Stimulated activated CD4-positive, alpha-beta T cell treated with anti-CD3 and anti-CD28 coated beads, Interleukin-4, amount 100 ng/mL, for 1 hour (primary cell): ENCODE results near the gene DCTN5.

Experiments
- DNase-seq: peaks from one replicate; pipeline ENCODE4 v3.0.0-alpha.2; 2020

The DCTN5 gene

DNA sequence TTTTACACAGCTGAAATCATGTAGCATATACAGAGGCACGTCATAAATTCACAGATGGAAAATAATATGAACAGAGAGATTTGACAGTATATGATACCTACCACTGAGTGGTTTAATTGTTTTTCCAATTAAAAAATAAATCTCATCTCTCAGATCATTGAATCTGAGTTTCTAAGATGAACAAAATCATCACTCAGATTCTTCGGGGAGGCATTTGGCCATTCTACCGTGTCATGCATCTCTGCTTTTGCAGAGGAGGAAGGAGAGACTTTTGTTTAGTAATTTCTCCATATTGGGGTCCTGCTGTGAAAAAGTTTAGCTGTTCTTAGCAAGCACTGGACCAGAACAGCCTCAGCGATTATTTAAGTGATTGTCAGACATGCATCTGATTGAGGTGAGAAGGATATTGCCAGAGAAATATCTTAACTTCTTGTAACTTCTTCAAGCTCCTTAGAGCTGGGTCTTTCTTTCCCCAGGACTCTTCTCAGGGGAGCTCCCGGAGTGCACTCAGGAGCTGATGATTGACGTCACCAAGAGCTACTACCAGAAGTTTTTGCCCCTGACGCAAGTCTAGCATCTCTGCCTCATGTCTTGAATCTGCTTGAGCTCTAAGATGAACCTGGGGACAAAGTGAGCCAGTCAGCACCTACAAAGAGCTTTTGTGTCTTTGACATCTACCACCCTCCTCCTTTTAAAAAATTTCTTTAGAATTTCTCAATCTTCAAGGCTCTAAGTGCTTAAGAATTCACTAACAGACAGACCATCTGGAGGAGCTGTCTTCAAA lies 25.5 kb downstream of the DCTN5 start:
- DNase-seq, result no peak

DNA sequence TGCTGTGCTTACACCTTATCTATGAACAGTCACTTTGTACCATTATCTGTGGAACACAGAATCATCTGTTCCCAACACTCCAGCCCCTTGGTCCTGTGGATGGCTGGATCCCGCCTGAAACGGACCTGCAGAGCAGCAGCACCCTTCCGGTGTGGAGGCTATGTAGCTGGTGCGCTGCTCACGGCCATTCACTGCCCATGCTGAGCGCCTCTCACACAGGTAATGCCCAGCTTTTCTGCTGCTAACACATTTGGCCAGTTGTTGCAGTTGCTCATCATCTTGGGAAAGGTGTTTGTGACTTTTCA lies 26.0 kb downstream of the DCTN5 start:
- no peak for DNase-seq

DNA sequence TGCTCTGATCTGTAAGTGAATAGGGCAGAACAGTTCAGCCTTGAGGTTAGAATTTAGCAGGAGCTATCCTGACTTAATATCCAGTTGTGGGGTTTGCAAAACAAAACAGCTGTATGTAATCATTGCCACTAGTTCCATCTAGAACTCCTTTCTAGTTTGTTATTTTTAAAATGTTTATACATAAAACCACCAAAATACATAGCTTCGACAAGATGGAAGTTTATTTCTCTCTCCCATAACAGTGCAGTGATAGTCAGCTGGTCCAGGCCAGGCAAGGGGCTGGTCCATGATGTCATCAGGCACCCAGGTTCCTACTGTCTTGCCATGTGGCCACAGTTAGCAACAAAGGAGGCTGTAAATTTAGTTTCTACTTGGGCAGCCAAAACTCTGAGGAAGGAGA lies 27.0 kb downstream of the DCTN5 start:
- no peak for DNase-seq

DNA sequence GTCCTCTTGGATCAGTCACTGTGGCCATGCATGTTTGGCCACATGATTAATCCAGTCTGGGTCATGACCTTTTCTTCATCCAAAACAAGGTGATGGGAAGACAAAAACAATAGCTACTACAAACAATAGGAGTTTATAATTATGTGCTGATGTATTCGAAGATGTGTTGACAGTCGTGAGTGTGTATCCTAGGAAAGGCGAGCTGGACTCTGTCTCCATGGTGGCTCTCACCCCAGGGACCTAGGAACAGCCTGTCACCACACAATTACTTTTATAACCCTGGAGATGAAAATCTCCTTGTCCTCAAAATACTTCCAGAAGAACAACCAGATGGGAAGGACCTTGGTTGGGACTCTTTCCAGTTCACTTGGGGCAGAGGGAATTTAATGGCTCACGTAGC lies 27.6 kb downstream of the DCTN5 start:
- DNase-seq, result no peak

DNA sequence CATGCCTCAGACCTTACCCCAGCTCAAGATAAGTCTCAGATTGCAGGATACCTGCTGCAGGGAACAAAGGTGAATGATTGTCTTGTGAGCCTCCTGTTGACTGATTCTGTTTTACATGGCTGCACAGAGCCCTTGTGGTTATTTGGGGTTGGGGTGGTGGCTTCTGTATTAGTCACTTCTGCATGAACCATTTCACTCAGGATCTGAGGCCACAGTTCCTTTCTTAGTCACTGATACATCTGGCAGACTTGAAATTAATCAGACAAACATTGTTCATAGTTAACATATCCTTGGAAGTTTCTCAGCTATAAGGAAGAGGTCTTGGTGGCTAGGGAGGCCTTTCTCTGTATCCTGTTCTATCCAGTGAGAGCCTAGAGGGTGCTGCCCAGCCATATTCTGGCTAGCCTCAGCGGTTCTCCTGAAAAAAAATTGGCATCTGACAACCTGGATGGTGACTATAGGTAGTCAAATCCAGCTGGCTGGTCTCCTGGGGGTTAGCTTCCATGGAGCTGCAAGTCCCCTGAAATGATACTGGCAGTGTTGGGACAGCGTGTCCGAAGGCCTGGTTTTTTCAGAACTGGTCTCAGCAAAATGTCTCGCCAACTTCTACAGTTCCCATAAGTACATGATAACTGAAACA lies 29.0 kb downstream of the DCTN5 start:
- DNase-seq, result peak; percentile 7

DNA sequence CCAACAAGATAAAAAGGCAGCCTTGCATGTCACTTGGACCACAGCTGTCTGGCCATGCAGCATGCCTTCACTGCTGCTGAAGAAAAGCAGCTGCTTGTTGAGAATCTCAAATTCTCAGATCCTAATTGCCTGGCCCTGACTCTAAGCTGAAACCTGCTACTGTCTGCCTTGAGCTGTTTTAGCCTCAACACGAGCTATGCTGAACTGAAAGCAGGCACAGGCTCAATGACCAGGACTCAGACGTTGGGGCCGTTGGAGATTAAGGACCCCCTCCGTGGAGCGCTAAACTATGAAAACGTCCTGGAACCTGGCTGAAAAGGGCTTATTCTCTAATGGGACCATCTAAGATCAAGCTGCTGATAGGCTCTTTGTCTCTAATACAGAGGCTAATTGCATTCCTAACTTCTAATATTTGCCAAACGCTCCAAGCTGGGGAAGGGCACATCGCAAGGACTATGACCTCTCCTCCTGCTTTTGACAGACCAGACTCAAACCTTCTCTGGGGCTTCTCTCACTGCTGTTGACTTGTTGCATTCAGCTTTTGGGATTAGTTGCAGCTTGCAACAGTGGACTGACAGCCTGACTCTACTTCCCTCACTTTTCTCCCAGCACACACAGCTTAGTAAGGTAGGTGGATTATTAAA lies 32.8 kb downstream of the DCTN5 start:
- no peak for DNase-seq

DNA sequence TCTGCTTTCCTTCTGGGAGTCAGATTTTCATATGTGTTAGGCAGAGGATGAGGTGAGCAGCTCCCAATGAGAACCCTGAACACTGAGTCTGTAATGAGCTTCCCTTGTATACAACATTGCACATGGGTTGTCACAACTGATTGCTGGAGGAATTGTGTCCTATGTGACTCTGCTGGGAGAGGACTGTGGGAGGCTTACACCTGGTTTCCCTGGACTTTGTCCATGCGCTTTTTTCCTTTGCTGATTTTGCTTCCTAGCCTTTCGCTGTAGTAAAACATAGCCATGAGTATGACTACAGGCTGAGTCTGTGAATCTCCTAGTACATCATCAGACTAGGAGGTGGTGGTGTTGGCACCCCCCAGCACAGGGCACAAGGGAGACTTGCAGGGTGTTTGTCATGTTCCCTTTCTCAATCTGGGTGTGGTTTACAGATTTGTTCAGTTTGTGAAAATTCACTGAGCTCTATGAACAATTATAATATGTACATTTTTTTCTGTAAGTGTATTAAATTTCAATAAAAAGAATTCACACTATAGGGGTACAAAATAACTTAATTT lies 35.7 kb downstream of the DCTN5 start:
- DNase-seq, result no peak

DNA sequence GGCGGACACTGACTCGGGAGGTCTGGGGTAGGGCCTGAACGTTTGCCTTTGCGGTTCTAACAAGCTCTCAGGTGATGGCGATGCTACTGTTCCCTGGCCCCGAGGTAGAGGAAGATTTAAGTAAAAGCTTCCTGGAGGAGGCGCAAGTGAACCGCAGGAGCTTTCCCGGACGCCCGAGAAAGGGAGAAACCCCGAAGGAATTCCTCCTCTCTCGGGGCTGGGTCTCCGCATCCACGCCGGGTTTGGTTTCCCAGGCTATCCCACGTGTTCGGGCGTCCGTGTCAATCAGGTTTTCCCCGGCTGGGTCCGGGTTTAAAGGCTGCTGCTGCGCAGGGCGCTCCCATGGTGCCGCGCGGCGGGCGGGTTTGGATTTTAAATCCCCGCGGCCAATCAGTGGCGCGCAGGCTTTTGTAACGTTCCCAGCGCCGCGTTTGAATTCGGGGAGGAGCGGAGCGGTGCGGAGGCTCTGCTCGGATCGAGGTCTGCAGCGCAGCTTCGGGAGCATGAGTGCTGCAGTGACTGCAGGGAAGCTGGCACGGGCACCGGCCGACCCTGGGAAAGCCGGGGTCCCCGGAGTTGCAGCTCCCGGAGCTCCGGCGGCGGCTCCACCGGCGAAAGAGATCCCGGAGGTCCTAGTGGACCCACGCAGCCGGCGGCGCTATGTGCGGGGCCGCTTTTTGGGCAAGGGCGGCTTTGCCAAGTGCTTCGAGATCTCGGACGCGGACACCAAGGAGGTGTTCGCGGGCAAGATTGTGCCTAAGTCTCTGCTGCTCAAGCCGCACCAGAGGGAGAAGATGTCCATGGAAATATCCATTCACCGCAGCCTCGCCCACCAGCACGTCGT lies 37.4 kb downstream of the DCTN5 start, which contains the start of gene PLK1:
Gene PLK1, plus strand, starts transcription at position 460 of the 844 bp plus-strand sequence. Its CDS starts 44 bp downstream, at position 504.
- peak; percentile 78 for DNase-seq

DNA sequence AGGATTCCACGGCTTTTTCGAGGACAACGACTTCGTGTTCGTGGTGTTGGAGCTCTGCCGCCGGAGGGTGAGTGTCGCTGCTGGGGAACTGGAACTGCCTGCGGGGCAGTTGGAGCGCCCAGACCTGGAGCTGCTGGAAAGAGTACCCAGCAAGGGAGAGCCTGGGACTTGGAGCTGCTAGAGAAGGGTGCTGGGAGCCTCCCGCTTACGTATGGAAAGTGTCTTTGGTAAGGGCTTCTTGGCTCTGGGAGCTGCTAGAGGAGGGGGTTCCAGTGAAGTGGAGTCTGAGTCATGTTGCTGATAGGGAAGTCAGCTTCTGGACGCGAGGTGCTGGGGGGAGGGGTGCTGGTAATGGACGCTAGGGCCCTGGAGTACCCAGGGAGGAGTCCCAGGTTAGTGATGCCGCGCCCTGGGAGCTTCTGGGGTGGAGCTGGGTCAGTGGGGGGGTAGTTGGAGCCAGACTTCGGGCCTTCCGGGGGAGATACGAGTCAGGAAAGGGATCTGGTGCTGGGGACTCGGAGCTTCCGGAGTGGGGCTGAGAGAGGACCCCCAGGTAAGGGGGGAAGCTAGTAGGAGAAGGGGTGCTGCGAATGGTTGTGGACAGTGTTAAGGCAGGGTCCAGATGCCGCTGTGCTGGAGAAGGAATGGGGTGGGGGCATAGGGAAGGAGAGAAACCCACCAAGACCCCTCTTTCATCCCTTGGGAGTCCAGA lies 38.2 kb downstream of the DCTN5 start:
- no peak for DNase-seq

DNA sequence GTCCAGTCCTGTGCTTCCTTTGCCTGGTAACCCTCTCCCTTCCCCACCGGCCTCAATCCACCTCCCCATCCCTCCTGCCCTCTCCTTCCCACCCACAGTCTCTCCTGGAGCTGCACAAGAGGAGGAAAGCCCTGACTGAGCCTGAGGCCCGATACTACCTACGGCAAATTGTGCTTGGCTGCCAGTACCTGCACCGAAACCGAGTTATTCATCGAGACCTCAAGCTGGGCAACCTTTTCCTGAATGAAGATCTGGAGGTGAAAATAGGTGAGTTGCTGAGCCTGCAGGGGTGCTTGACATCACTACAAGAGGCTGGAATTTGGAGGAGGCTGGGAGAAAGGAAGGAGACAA lies 38.7 kb downstream of the DCTN5 start:
- DNase-seq, result no peak

DNA sequence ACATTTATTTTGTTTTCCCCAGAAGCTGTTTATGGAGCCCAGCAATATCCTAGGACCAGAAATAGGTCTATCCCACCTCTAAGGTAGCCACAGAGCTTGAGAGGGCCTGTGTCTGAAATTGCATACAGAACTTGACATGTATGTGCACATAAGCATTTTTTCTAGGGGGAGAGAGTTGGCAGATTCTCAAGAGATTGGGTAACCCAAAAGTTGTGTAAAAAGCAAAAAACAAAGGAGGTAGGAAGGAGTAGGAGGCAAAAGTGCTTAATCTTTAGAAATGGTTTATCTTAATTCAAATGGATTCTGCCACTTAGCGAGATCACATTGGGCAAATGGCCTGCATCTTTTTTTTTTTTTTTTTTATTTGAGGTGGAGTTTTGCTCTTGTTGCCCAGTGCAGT lies 40.9 kb downstream of the DCTN5 start:
- no peak for DNase-seq

DNA sequence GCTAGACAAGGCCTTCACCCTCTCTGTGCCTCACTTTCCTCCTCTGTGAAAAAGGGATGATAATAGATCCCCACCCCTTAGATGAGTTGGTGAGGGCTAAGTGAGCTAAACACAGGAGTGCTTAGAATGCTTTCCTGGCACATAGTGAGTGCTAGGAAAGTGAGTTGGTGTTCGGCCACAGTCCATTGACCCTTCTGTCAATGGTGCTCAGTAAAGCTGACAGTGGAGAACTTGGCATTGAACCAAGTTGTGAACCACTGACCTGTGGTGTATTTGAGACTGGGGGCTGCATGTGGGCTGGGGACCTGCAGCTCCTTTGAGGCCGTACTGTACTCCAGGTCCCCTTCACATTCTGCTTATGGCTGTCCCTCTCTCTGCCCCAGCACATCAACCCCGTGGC lies 42.2 kb downstream of the DCTN5 start:
- no peak for DNase-seq

DNA sequence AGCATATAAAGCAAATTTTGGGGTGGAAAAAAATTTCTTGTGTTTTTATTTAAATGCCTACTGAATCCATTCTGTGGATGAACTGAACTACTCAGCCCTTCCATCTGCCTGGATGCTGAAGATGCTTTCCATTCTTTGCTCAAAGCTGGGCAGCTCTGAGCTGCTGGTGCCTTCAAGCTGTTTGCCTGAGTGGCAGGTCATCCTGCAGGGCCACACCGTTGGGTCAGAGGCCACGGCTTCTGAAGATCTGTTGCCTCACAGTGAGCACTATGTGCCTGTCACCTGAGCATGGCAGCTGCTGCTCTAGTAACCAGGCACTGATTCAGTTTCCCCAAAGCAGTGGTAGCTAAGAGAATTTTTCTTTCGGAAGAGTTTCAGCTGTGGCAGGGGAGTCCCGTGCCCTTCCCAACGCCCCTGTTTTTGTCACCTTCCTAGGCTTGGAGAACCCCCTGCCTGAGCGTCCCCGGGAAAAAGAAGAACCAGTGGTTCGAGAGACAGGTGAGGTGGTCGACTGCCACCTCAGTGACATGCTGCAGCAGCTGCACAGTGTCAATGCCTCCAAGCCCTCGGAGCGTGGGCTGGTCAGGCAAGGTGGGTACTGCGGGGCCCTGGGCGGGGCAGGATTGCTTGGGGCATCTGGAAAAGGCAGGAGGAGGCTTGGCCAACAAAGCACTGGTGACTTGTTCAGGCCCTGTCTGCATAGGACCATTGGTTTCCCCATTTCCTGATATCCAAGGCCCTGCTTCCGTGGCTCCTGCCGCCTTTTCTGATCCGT lies 46.0 kb downstream of the DCTN5 start:
- DNase-seq, result no peak

DNA sequence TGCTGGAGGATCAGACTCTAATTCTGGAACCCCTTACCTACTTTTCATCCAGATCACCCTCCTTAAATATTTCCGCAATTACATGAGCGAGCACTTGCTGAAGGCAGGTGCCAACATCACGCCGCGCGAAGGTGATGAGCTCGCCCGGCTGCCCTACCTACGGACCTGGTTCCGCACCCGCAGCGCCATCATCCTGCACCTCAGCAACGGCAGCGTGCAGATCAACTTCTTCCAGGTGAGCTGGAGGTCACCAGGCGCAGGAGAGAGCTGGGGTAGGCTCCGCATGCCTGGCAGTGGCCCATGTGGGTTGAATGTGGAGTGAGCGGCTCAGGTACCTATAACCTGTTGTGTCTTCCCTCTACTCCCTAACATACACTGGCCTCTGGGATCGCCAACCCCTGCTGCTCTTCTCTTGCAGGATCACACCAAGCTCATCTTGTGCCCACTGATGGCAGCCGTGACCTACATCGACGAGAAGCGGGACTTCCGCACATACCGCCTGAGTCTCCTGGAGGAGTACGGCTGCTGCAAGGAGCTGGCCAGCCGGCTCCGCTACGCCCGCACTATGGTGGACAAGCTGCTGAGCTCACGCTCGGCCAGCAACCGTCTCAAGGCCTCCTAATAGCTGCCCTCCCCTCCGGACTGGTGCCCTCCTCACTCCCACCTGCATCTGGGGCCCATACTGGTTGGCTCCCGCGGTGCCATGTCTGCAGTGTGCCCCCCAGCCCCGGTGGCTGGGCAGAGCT lies 48.3 kb downstream of the DCTN5 start:
- DNase-seq, result no peak

DNA sequence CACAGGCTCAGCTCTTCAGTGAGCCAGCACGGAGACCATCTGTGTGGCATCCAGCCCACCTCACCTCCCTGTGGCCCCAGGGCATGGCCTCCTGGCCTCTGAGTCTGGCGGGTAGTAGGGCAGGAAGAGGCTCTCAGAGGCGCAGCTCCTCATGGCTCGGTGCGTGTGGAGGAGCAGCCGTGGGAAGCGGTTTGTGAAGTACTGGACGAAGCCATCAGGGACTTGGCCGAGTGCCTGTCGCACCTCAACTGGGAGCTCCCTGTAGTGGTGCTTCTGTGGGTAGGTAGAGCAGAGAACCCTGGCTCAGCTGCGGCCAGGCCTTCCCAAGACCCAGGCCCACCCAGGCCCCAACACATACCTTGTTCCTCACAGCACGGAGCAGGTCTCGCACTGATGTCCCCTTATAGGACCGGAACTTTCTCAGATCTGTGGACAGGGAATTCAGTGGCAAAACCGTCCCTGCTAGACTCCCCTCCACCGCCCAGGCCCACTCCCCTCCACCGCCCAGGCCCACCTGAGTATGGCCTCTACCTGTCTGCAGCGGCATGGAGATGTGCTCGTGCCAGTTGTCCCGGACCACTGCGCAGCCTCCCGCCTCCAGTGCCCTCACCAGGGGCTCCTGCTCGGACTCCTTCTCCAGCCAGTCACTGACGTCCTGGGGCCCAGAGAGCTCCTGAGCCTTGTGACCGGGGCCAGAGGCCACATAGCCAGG lies 49.7 kb downstream of the DCTN5 start:
- no peak for DNase-seq

DNA sequence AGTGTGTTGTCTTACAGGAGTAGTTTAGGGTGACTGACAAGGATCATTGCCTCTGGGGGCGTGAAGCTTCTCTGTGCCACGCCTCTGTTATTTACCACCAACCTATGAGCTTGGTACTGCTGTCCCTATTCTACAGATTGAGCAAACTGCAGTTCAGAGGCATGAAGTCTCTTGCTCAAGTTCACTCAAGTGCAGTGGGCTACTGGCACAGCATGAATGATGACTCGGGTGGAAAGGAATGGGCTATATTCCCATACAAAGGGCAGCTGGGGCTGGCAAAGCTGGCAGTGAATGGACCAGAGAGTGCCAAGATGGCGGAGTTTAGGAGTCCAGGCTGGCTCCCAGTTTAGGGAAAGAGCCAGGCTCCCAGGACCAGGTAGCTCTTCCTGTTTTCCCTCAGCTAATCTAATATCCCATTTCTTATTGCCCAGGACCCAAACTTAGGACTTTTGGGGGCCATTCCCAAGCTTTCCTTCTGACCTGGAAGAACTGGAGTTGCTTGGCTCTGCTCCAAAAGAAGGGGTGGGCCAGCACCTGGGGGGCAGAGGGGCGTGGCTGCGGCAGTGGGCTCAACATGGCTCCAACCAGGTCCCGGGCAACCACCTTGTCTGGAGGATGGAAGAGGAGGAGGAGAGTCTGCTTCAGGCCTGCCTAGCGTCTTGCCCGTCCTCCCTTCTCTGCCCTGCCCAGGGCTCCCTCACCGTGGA lies 50.4 kb downstream of the DCTN5 start:
- DNase-seq, result no peak

DNA sequence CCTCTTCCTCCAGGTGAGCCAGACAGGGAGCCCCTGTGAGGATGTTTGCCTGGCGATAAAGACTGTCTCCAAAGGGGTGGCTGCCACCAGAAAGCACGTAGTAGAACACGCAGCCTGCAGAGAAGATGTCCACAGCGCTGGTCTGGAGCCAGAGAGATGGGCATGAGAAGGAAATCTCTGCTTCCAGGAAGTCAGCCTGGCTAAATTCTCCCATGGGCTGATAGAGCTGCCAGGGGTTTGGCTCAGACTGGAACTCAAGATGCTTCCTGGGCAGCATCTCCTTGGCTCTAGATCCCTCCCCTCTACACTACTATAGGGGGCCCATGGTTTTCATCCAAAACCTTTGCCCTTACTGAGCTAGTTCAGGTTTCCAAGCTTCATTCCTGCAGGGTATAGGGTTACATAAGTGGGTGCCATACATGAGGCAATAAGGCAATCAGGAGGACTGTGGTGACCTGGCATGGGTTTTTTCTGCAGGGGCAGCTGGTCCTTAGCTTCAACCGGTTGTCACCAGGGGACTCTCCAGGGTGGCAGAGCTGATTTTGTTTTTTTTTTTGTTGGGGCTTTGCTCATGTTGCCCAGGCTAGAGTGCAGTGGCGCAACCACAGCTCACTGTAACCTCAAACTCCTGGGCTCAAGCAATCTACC lies 51.0 kb downstream of the DCTN5 start:
- no peak for DNase-seq

DNA sequence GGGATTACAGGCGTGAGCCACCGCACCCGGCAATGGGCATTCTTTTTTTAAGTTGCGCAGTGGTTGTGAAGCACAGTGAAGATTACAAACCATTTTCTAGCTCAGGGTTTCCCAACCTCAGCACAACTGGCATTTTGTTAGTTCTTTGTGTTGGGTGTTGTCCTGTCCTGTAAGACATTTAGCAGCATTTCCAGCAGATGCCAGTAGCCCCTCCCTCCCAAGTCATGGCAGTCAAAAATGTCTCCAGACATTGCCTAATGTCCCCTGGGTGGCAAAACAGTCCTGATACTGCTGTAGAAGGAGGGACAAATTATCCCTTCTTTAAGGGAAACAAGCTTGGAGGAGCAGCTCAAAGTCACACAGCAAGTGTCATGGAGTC lies 53.0 kb downstream of the DCTN5 start:
- no peak for DNase-seq
